GM23338 (cell line): ENCODE results near the gene HOXC12.

Source experiments
- CREB1 ChIP-seq: fragments of 250-450 bp; sonication (Bioruptor Pico); IDR thresholded peaks from 2 replicates; pipeline ENCODE4 v1.5.0; 2020; ENCODE audit warnings: low read depth, mild to moderate bottlenecking, moderate library complexity
- CTCF ChIP-seq, 2 experiments: fragments of 200-600 bp in 1 of 2; sonication (generic) in 1 of 2; conservative IDR thresholded peaks; 2 replicates each; pipeline versions ENCODE4 v1.5.1 to v1.6.1; 2016 to 2017; ENCODE audit warnings: antibody characterized with exemption in 2 of 2, low read depth in 2 of 2, mild to moderate bottlenecking in 2 of 2, moderate library complexity in 1 of 2
- ETS1 ChIP-seq: IDR thresholded peaks from 2 replicates; pipeline ENCODE4 v1.6.1; 2016; ENCODE audit warnings: antibody characterized with exemption
- EZH2 ChIP-seq: fragments of 200-600 bp; sonication (generic); IDR thresholded peaks from one replicate; pipeline ENCODE4 v1.8.0; 2017; ENCODE audit warnings: antibody characterized with exemption, mild to moderate bottlenecking, low read depth; ENCODE audit not compliant: unreplicated experiment
- EZH2phosphoT487 ChIP-seq: fragments of 200-600 bp; sonication (generic); IDR thresholded peaks from one replicate; pipeline ENCODE4 v1.8.1; 2018; ENCODE audit warnings: antibody characterized with exemption; ENCODE audit not compliant: unreplicated experiment
- JUNB ChIP-seq: IDR thresholded peaks from one replicate; pipeline ENCODE4 v1.6.1; 2016; ENCODE audit warnings: antibody characterized with exemption; ENCODE audit not compliant: unreplicated experiment
- NANOG ChIP-seq: IDR thresholded peaks from 2 replicates; pipeline ENCODE4 v1.6.1; 2016; ENCODE audit warnings: antibody characterized with exemption, borderline replicate concordance
- POLR2AphosphoS5 ChIP-seq: IDR thresholded peaks from 2 replicates; pipeline ENCODE4 v1.6.1; 2016; ENCODE audit warnings: antibody characterized with exemption, low read depth
- REST ChIP-seq: IDR thresholded peaks from one replicate; pipeline ENCODE4 v1.6.1; 2018; ENCODE audit warnings: antibody characterized with exemption; ENCODE audit not compliant: unreplicated experiment
- STAT1 ChIP-seq: IDR thresholded peaks from one replicate; pipeline ENCODE4 v1.6.1; 2016; ENCODE audit warnings: antibody characterized with exemption; ENCODE audit not compliant: unreplicated experiment
- ZNF331 ChIP-seq: fragments of 250-450 bp; sonication (Bioruptor Pico); IDR thresholded peaks from 2 replicates; pipeline ENCODE4 v1.5.0; 2020; ENCODE audit warnings: low read depth, mild to moderate bottlenecking, moderate library complexity

- TF ChIP-seq CTCF (conservative IDR thresholded peaks at IDR 0.05; ENCODE audit: low read depth in 2 of 2) = no peak
- TF ChIP-seq EZH2phosphoT487 = peak; percentile 22
- no peak for TF ChIP-seq REST
- TF ChIP-seq STAT1 = no peak
- TF ChIP-seq POLR2AphosphoS5 = no peak
- no peak for TF ChIP-seq JUNB
- TF ChIP-seq EZH2 = peak; percentile 92
- TF ChIP-seq CREB1 (CRISPR knock-in tag) = no peak
- TF ChIP-seq ZNF331 (CRISPR knock-in tag) = no peak
- no peak for TF ChIP-seq ETS1
- TF ChIP-seq NANOG = no peak
These were observed 12.2 kb upstream of the HOXC12 start for GRCh38 chr12:53942467-53942997.
